GM13977 (cell line): ENCODE measurements around the gene PTPN22.

Source experiments
- DNase-seq: peaks from one replicate; pipeline ENCODE4 v3.0.0; 2012; ENCODE audit warnings: low spot score
- in situ Hi-C: fragments of 300-500 bp; cut with MboI; formaldehyde crosslinking; loops from one replicate; pipeline ENCODE4 v1.12.0; 2022; ENCODE audit warnings: low sequenced_read_pairs, low pct_unique_long_range_greater_than_20kb, mixed read lengths, inconsistent platforms; ENCODE audit not compliant: unreplicated experiment
- TF ChIP-seq, protein P1 (sequence below): IDR thresholded peaks from 2 replicates; pipeline ENCODE4 v1.5.1; 2012; ENCODE audit warnings: mild to moderate bottlenecking, control low read depth; ENCODE audit not compliant: insufficient read depth; ENCODE audit errors: extremely low read depth, missing control alignments

PTPN22 gene

DNA sequence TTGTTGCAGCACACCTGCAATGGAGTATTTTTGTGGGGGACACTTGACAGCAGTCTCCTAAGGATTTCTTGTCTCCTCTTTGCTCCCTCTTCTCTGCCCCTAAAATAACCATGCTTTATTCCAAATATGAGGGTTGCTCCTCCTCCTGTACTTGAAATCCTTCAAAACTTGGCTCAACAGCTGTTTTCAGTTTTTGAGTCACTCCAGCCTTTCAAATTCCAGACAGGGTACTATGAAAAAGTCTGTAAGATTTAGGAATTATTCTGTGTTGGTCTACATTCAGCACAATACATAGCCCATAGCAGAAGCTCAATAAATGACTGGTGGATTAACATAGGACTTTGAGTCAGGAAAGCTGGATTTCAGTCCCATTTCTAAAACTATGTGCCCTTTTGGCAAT lies 27.6 kb upstream of the PTPN22 start:
- no peak for DNase-seq
- in situ Hi-C loops = no loop called here
- TF ChIP-seq, protein P1, sequence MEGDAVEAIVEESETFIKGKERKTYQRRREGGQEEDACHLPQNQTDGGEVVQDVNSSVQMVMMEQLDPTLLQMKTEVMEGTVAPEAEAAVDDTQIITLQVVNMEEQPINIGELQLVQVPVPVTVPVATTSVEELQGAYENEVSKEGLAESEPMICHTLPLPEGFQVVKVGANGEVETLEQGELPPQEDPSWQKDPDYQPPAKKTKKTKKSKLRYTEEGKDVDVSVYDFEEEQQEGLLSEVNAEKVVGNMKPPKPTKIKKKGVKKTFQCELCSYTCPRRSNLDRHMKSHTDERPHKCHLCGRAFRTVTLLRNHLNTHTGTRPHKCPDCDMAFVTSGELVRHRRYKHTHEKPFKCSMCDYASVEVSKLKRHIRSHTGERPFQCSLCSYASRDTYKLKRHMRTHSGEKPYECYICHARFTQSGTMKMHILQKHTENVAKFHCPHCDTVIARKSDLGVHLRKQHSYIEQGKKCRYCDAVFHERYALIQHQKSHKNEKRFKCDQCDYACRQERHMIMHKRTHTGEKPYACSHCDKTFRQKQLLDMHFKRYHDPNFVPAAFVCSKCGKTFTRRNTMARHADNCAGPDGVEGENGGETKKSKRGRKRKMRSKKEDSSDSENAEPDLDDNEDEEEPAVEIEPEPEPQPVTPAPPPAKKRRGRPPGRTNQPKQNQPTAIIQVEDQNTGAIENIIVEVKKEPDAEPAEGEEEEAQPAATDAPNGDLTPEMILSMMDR = no peak

DNA sequence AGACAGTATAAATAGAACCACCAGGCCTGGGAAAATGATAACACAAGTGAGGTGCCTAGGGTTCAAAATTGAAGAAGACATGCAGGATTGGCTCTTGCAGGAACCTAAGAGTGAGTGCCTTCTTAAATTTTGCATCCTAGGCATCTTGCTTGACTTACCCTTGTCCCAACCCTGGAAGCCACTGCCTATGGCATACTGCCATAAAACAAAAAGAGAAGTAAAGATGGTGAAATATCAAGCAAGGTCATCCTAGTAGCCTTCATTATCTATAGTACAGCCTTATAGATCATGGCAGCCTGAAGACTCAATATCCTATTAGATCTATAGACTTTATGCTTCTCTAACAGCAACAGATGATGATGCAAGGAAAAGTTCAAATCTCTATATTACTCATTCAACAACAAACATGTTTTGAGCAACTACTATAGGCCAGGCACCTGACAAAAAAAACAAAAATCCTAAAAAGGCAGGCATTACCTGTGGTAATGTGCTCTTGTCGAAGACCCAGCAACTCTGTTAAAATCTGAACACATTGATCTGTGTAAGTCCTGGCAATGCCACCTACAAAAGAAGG lies 26.8 kb upstream of the PTPN22 start:
- in situ Hi-C loops = no loop called here
- TF ChIP-seq, protein P1 = no peak
- DNase-seq = no peak

DNA sequence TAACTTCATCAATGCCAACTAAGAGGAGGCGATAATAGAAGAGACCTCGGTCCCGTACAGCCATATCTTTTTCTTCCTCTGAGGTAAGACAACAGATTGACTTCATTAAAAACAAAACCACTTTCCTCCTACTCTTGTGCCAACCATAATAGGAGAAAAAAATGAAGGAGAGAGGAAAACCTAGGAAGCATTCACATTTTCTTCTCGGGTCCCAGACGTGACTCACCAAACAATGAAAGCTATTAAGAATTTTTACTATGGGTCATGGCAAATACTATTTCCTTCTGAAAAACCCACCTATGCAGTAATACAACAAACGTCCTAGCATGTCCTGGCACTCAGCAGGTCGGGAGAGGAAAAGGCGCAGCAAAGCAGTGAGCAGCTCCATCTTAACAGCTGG lies 24.4 kb upstream of the PTPN22 start:
- in situ Hi-C loops = no loop called here
- TF ChIP-seq, protein P1 = no peak

DNA sequence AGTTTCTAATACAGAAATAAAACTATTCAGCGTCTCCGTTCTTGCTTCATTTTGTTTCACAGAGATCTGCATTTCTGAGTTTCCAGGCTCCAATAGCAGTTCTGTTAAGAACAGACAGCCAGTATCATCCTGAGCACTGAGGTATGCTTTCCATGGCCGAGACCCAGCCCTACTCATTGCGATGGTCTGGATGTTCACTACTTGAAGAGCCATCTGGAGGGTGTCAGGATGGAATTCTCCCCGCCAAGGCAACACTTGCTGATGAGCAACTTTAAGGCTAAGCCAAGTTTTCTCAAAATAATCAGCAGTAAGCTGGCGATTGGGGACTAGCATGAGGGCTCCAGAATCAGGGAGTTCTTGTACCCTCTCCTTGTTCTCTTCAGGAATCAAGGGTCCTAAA lies 23.6 kb upstream of the PTPN22 start:
- in situ Hi-C loops = no loop called here
- TF ChIP-seq, protein P1 = no peak
- DNase-seq = no peak

More for the DNA sequence above, 24.4 kb upstream of the PTPN22 start:
- DNase-seq = no peak

DNA sequence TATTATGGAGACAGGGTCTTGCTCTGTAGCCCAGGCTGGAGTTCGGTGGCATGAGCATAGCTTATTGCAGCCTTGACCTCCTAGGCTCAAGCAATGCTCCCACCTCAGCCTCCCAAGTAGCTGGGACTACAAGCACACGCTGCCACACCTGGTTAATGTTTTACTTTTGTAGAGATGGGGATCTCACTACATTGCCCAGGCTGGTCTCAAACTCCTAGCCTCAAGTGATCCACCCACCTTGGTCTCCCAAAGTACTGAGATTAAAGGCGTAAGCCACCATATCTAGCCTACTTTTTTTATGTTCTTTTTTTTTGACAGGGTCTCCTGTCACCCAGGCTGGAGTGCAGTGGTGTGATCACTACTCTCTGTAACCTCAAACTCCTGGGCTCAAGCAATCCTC lies 21.8 kb upstream of the PTPN22 start:
- TF ChIP-seq, protein P1 = no peak
- no peak for DNase-seq
- in situ Hi-C loops = no loop called here

DNA sequence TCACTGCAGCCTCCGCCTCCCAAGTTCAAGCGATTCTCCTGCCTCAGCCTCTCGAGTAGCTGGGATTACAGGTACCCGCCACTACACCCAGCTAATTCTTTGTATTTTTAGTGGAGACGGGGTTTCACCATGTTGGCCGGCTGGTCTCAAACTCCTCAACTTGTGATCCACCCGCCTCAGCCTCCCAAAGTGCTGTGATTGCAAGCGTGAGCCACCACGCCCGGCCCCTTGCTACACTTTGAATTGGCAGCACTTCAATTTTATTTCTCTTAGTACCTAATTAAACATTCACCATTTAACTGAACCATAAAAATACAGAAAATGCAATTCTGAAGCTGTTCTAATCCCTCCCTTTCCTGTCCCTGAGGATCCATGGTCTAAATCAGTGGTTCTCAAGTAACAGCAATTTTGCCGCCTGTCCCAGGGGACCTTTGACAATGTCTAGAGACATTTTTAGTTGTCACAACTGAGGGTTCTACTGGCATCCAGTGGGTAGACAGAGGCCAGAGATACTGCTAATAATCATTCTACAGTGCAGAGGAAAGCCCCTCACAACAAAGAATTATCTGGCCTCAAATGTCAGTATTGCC lies 20.2 kb upstream of the PTPN22 start:
- in situ Hi-C loops = no loop called here
- TF ChIP-seq, protein P1 = no peak
- DNase-seq = no peak
